PC-3 (cell line): ENCODE results near the gene BATF2. TPM values are rescaled to one million over a fixed set of nuclear protein-coding genes. Genes with fewer than 3 reads are reported as not detected.

ENCODE experiments used
- ATAC-seq: fragments of 200-7000 bp; cut with Tn5 transposase; 2 replicates; pipeline ENCODE4 v1.9.1; 2020; ENCODE audit warnings: mild to moderate bottlenecking, moderate library complexity
- BruUV-seq: library from RNA; stranded (reverse); fragments of 400-500 nt; replicated peaks from 2 replicates; lab custom pipeline; 2021; lab: Mats Ljungman, UMichigan
- CTCF ChIA-PET: fragments of 300-600 bp; sonication (Branson Sonifier 250); formaldehyde crosslinking; loops from one replicate; lab custom pipeline; 2022; ENCODE audit warnings: antibody characterized with exemption; lab: Charles Lee
- POLR2A ChIA-PET: fragments of 300-600 bp; sonication (Branson Sonifier 250); formaldehyde crosslinking; loops from one replicate; lab custom pipeline; 2022; ENCODE audit warnings: antibody characterized with exemption; ENCODE audit not compliant: unreplicated experiment; lab: Charles Lee
- DNase-seq: peaks from one replicate; pipeline ENCODE4 v3.0.0-alpha.2; 2015
- H2AFZ ChIP-seq: fragments of 300-600 bp; sonication (generic); 2 replicates; pipeline ENCODE4 v1.6.0; 2016; ENCODE audit warnings: antibody characterized with exemption, low read length
- H3F3A ChIP-seq: fragments of 300-600 bp; sonication (generic); one replicate; pipeline ENCODE4 v1.6.0; 2017; ENCODE audit warnings: antibody characterized with exemption, low read length, control low read depth, mild to moderate bottlenecking; ENCODE audit not compliant: unreplicated experiment
- H3K27ac ChIP-seq: fragments of 300-600 bp; sonication (generic); 2 replicates; pipeline ENCODE4 v1.5.1; 2016; ENCODE audit warnings: mild to moderate bottlenecking, low read length
- H3K27me3 ChIP-seq: fragments of 300-600 bp; sonication (generic); 2 replicates; pipeline ENCODE4 v1.6.1; 2016; ENCODE audit warnings: low read length, mixed read lengths
- H3K36me3 ChIP-seq: fragments of 300-600 bp; sonication (generic); 2 replicates; pipeline ENCODE4 v1.6.1; 2016; ENCODE audit warnings: low read depth, mixed run types, low read length, mixed read lengths
- H3K4me1 ChIP-seq: fragments of 300-600 bp; sonication (generic); 2 replicates; pipeline ENCODE4 v1.5.1; 2016; ENCODE audit warnings: low read length; ENCODE audit not compliant: insufficient read depth
- H3K4me2 ChIP-seq: fragments of 300-600 bp; sonication (generic); 2 replicates; pipeline ENCODE4 v1.6.0; 2016; ENCODE audit warnings: low read length
- H3K4me3 ChIP-seq: fragments of 300-600 bp; sonication (generic); 2 replicates; pipeline ENCODE4 v1.5.1; 2016; ENCODE audit warnings: mild to moderate bottlenecking, low read length, mixed read lengths
- H3K79me2 ChIP-seq: fragments of 300-600 bp; sonication (generic); 2 replicates; pipeline ENCODE4 v1.6.1; 2017; ENCODE audit warnings: low read length, mixed read lengths
- H3K9ac ChIP-seq: fragments of 300-600 bp; sonication (generic); 2 replicates; pipeline ENCODE4 v1.6.0; 2016; ENCODE audit warnings: mild to moderate bottlenecking, low read length
- H3K9me2 ChIP-seq: fragments of 300-600 bp; sonication (generic); replicated peaks from 2 replicates; pipeline ENCODE4 v1.6.1; 2016; ENCODE audit warnings: mixed run types, low read length, mixed read lengths
- H3K9me3 ChIP-seq: fragments of 300-600 bp; sonication (generic); 2 replicates; pipeline ENCODE4 v1.6.1; 2016; ENCODE audit warnings: low read length, mixed read lengths
- H4K20me1 ChIP-seq: fragments of 300-600 bp; sonication (generic); 2 replicates; pipeline ENCODE4 v1.6.1; 2016; ENCODE audit warnings: low read length, mixed read lengths
- CTCF ChIP-seq: fragments of 300-600 bp; sonication (generic); conservative IDR thresholded peaks from 2 replicates; pipeline ENCODE4 v1.5.1; 2017; ENCODE audit warnings: antibody characterized with exemption, low read depth, mild to moderate bottlenecking, low read length
- EZH2 ChIP-seq: fragments of 300-600 bp; sonication (generic); IDR thresholded peaks from one replicate; pipeline ENCODE4 v1.6.1; 2017; ENCODE audit warnings: antibody characterized with exemption, mild to moderate bottlenecking, low read length; ENCODE audit not compliant: unreplicated experiment
- EZH2phosphoT487 ChIP-seq: fragments of 300-600 bp; sonication (generic); IDR thresholded peaks from 2 replicates; pipeline ENCODE4 v1.6.1; 2018; ENCODE audit warnings: mild to moderate bottlenecking, antibody characterized with exemption, low read length, borderline replicate concordance
- intact Hi-C: fragments of 100-400 bp; cut with micrococcal nuclease; formaldehyde crosslinking; loops from 2 replicates; pipeline ENCODE4 v1.9.0; 2023
- total RNA-seq: library from RNA; depleted of rRNA; stranded (reverse); fragments of >200 nt; gene quantifications from 2 replicates; pipeline ENCODE4 v1.2.3, GENCODE V29; 2014

BATF2 gene
- total RNA-seq, 1 experiment from 2014 or later: not detected

- no peak for DNase-seq
- TF ChIP-seq EZH2phosphoT487: no peak
- TF ChIP-seq EZH2: no peak
- no peak for TF ChIP-seq CTCF
- no peaks in the 10 kb centered on the region for H3K36me3 ChIP-seq
- H3K4me3 ChIP-seq: no peak overlapping the region
- no peaks in the 10 kb centered on the region for H3K27me3 ChIP-seq
- no peak for ATAC-seq
- peaks cover 7% of the 10 kb centered on the region; the same call in 1 of the 2 replicates for H3K4me1 ChIP-seq
- CTCF ChIA-PET: no interaction called here
- no TSS peak for BruUV-seq
- H3K79me2 ChIP-seq: no peaks in the 10 kb centered on the region
- no peaks in the 10 kb centered on the region for H4K20me1 ChIP-seq
- no peak overlapping the region for H2AFZ ChIP-seq
- H3K9ac ChIP-seq: no peak overlapping the region
- POLR2A ChIA-PET: no interaction called here
- no peaks in the 10 kb centered on the region for H3F3A ChIP-seq
- H3K27ac ChIP-seq: no peak overlapping the region
- no peak overlapping the region for H3K4me2 ChIP-seq
- H3K9me3 ChIP-seq: no peaks in the 10 kb centered on the region
- intact Hi-C loops: no loop called here
- no peaks in the 10 kb centered on the region for H3K9me2 ChIP-seq
Observed at GRCh38 chr11:64963072-64963631, 33.6 kb downstream of the BATF2 start.

- no peak for ATAC-seq
- H4K20me1 ChIP-seq: no peaks in the 10 kb centered on the region
Observed at GRCh38 chr11:64960719-64961118, 36.1 kb downstream of the BATF2 start.

More at GRCh38 chr11:64960719-64961118, 36.1 kb downstream of the BATF2 start:
- POLR2A ChIA-PET: no interaction called here
- Histone ChIP-seq H3K9me3 (no peaks in the 10 kb centered on the region), H3K27ac (no peak overlapping the region), H3K79me2 (no peaks in the 10 kb centered on the region), H3K9me2 (no peaks in the 10 kb centered on the region), H3K27me3 (no peaks in the 10 kb centered on the region), H3K4me1 (peaks cover 7% of the 10 kb centered on the region; the same call in 1 of the 2 replicates), H3K4me2 (no peak overlapping the region), H2AFZ (no peak overlapping the region), H3K36me3 (no peaks in the 10 kb centered on the region), H3F3A (no peaks in the 10 kb centered on the region), H3K9ac (no peak overlapping the region), H3K4me3 (no peak overlapping the region)
- intact Hi-C loops: no loop called here
- no peak for DNase-seq
- CTCF ChIA-PET: no interaction called here
- no peak for TF ChIP-seq EZH2
- TF ChIP-seq CTCF: no peak
- no peak for TF ChIP-seq EZH2phosphoT487
- BruUV-seq: no TSS peak
